Dendritic cell treated with granulocyte-macrophage colony-stimulating factor and Interleukin-4, amounts not matched to agents 40 ng/mL and 50 ng/mL, for 4 days (primary cell): Measurements from ENCODE around the gene TMEM60.
A peak's percentile ranks its signal among the peaks of the same experiment; 100 is the strongest.

Experiments used
- H3K27ac Mint-ChIP-seq: one replicate; pipeline ENCODE4 v1.8.0; 2022; ENCODE audit warnings: mild to moderate bottlenecking, mixed read lengths
- H3K27me3 Mint-ChIP-seq: one replicate; pipeline ENCODE4 v1.8.0; 2022; ENCODE audit warnings: mild to moderate bottlenecking, mixed read lengths
- H3K36me3 Mint-ChIP-seq: one replicate; pipeline ENCODE4 v1.8.0; 2022; ENCODE audit warnings: low read depth, mixed read lengths
- H3K4me1 Mint-ChIP-seq: one replicate; pipeline ENCODE4 v1.8.0; 2022; ENCODE audit warnings: low read depth, mixed read lengths
- H3K4me3 Mint-ChIP-seq: one replicate; pipeline ENCODE4 v1.8.0; 2022; ENCODE audit warnings: mild to moderate bottlenecking, moderate library complexity, mixed read lengths
- H3K9me3 Mint-ChIP-seq: one replicate; pipeline ENCODE4 v1.8.0; 2022; ENCODE audit warnings: mixed read lengths
- intact Hi-C: fragments of 100-400 bp; cut with micrococcal nuclease; formaldehyde crosslinking; loops from one replicate; pipeline ENCODE4 v1.15.0; 2022

TMEM60 gene

GRCh38 chr7:77826300-77826699, 28.1 kb upstream of the TMEM60 start:
- peaks cover 35% of the 10 kb centered on the region for H3K9me3 Mint-ChIP-seq
- peaks cover 60% of the 10 kb centered on the region for H3K36me3 Mint-ChIP-seq
- intact Hi-C loops, result no loop called here
- H3K27me3 Mint-ChIP-seq, result no peaks in the 10 kb centered on the region
- H3K4me1 Mint-ChIP-seq, result peaks cover 41% of the 10 kb centered on the region
- no peak overlapping the region for H3K4me3 Mint-ChIP-seq
- H3K27ac Mint-ChIP-seq, result no peak overlapping the region

- H3K4me1 Mint-ChIP-seq, result peaks cover 30% of the 10 kb centered on the region
Measured at GRCh38 chr7:77825131-77825530, 26.9 kb upstream of the TMEM60 start.

GRCh38 chr7:77824636-77825035, 26.4 kb upstream of the TMEM60 start:
- Mint-ChIP-seq H3K4me3 (no peak overlapping the region), H3K27ac (peak overlapping the region; percentile 87), H3K4me1 (peaks cover 30% of the 10 kb centered on the region), H3K36me3 (peaks cover 72% of the 10 kb centered on the region), H3K27me3 (no peaks in the 10 kb centered on the region), H3K9me3 (peaks cover 52% of the 10 kb centered on the region)
- intact Hi-C loops, result no loop called here

More at GRCh38 chr7:77825131-77825530, 26.9 kb upstream of the TMEM60 start:
- Mint-ChIP-seq H3K4me3 (no peak overlapping the region), H3K27me3 (no peaks in the 10 kb centered on the region), H3K27ac (peak overlapping the region; percentile 87), H3K36me3 (peaks cover 67% of the 10 kb centered on the region), H3K9me3 (peaks cover 47% of the 10 kb centered on the region)
- intact Hi-C loops, result no loop called here

- Mint-ChIP-seq H3K36me3 (peaks cover 78% of the 10 kb centered on the region), H3K4me1 (peaks cover 39% of the 10 kb centered on the region), H3K27me3 (no peaks in the 10 kb centered on the region), H3K4me3 (peak overlapping the region; percentile 23), H3K9me3 (peaks cover 60% of the 10 kb centered on the region), H3K27ac (peak overlapping the region; percentile 87)
- intact Hi-C loops, result no loop called here
Measured at GRCh38 chr7:77823787-77824186, 25.6 kb upstream of the TMEM60 start.

GRCh38 chr7:77822269-77822668, 24.0 kb upstream of the TMEM60 start:
- peaks cover 43% of the 10 kb centered on the region for H3K4me1 Mint-ChIP-seq
- H3K27me3 Mint-ChIP-seq, result no peaks in the 10 kb centered on the region
- peaks cover 93% of the 10 kb centered on the region for H3K36me3 Mint-ChIP-seq
- peak overlapping the region; percentile 50 for H3K27ac Mint-ChIP-seq
- no peak overlapping the region for H3K4me3 Mint-ChIP-seq
- peaks cover 75% of the 10 kb centered on the region for H3K9me3 Mint-ChIP-seq
- intact Hi-C loops, result no loop called here

GRCh38 chr7:77820967-77821366, 22.7 kb upstream of the TMEM60 start:
- no peak overlapping the region for H3K27ac Mint-ChIP-seq
- H3K36me3 Mint-ChIP-seq, result peaks cover 95% of the 10 kb centered on the region
- no peak overlapping the region for H3K4me3 Mint-ChIP-seq
- intact Hi-C loops, result no loop called here
- peaks cover 43% of the 10 kb centered on the region for H3K4me1 Mint-ChIP-seq
- H3K27me3 Mint-ChIP-seq, result no peaks in the 10 kb centered on the region
- H3K9me3 Mint-ChIP-seq, result peaks cover 78% of the 10 kb centered on the region

GRCh38 chr7:77819021-77819420, 20.8 kb upstream of the TMEM60 start:
- H3K27me3 Mint-ChIP-seq, result no peaks in the 10 kb centered on the region

GRCh38 chr7:77813180-77813579, 14.9 kb upstream of the TMEM60 start:
- Mint-ChIP-seq H3K4me1 (peaks cover 18% of the 10 kb centered on the region), H3K4me3 (no peak overlapping the region)
- intact Hi-C loops, result no loop called here

More at GRCh38 chr7:77819021-77819420, 20.8 kb upstream of the TMEM60 start:
- Mint-ChIP-seq H3K36me3 (peaks cover 83% of the 10 kb centered on the region), H3K27ac (no peak overlapping the region), H3K9me3 (peaks cover 65% of the 10 kb centered on the region), H3K4me3 (no peak overlapping the region), H3K4me1 (peaks cover 30% of the 10 kb centered on the region)
- intact Hi-C loops, result loop anchor here (5.0 kb wide), 1 partner anchor 43 kb away; no protein-coding TSS in a partner anchor

GRCh38 chr7:77812290-77812685, 14.1 kb upstream of the TMEM60 start:
- H3K4me3 Mint-ChIP-seq, result no peak overlapping the region
- peaks cover 28% of the 10 kb centered on the region for H3K9me3 Mint-ChIP-seq
- intact Hi-C loops, result no loop called here
- no peaks in the 10 kb centered on the region for H3K27me3 Mint-ChIP-seq
- H3K27ac Mint-ChIP-seq, result no peak overlapping the region
- H3K4me1 Mint-ChIP-seq, result peaks cover 19% of the 10 kb centered on the region
- H3K36me3 Mint-ChIP-seq, result peaks cover 31% of the 10 kb centered on the region

More at GRCh38 chr7:77813180-77813579, 14.9 kb upstream of the TMEM60 start:
- Mint-ChIP-seq H3K36me3 (peaks cover 32% of the 10 kb centered on the region), H3K27me3 (no peaks in the 10 kb centered on the region), H3K9me3 (peaks cover 28% of the 10 kb centered on the region), H3K27ac (peak overlapping the region; percentile 52)

GRCh38 chr7:77811516-77812289, 13.5 kb upstream of the TMEM60 start:
- intact Hi-C loops, result no loop called here
- Mint-ChIP-seq H3K9me3 (peaks cover 28% of the 10 kb centered on the region), H3K4me1 (peaks cover 19% of the 10 kb centered on the region), H3K27ac (no peak overlapping the region), H3K27me3 (no peaks in the 10 kb centered on the region), H3K36me3 (peaks cover 31% of the 10 kb centered on the region), H3K4me3 (no peak overlapping the region)

- peaks cover 36% of the 10 kb centered on the region for H3K4me1 Mint-ChIP-seq
- H3K9me3 Mint-ChIP-seq, result peaks cover 41% of the 10 kb centered on the region
- no peak overlapping the region for H3K27ac Mint-ChIP-seq
- intact Hi-C loops, result no loop called here
- H3K36me3 Mint-ChIP-seq, result peaks cover 42% of the 10 kb centered on the region
- no peaks in the 10 kb centered on the region for H3K27me3 Mint-ChIP-seq
- H3K4me3 Mint-ChIP-seq, result no peak overlapping the region
Measured at GRCh38 chr7:77808517-77808916, 10.3 kb upstream of the TMEM60 start.

- H3K27ac Mint-ChIP-seq, result no peak overlapping the region
- H3K27me3 Mint-ChIP-seq, result no peaks in the 10 kb centered on the region
- H3K4me1 Mint-ChIP-seq, result peaks cover 45% of the 10 kb centered on the region
- peaks cover 42% of the 10 kb centered on the region for H3K36me3 Mint-ChIP-seq
- peaks cover 41% of the 10 kb centered on the region for H3K9me3 Mint-ChIP-seq
- no peak overlapping the region for H3K4me3 Mint-ChIP-seq
- intact Hi-C loops, result no loop called here
Measured at GRCh38 chr7:77806425-77806824, 8.2 kb upstream of the TMEM60 start.

- peaks cover 56% of the 10 kb centered on the region for H3K4me1 Mint-ChIP-seq
- intact Hi-C loops, result no loop called here
- peaks cover 31% of the 10 kb centered on the region for H3K9me3 Mint-ChIP-seq
- peak overlapping the region; percentile 75 for H3K27ac Mint-ChIP-seq
- H3K4me3 Mint-ChIP-seq, result no peak overlapping the region
- H3K27me3 Mint-ChIP-seq, result no peaks in the 10 kb centered on the region
- peaks cover 52% of the 10 kb centered on the region for H3K36me3 Mint-ChIP-seq
Measured at GRCh38 chr7:77802557-77803405, 4.5 kb upstream of the TMEM60 start.

- Mint-ChIP-seq H3K27me3 (no peaks in the 10 kb centered on the region), H3K9me3 (peaks cover 10% of the 10 kb centered on the region), H3K4me1 (peaks cover 66% of the 10 kb centered on the region), H3K4me3 (no peak overlapping the region), H3K36me3 (peaks cover 43% of the 10 kb centered on the region), H3K27ac (no peak overlapping the region)
- intact Hi-C loops, result no loop called here
Measured at GRCh38 chr7:77800730-77801129, 2.5 kb upstream of the TMEM60 start.
